HTERT RPE-1 (cell line): Measurements from ENCODE around the gene CCDC190.
"Not testable (repeated sequence)": the region's sequence is repeated elsewhere in the genome, so short reads cannot be mapped to it uniquely, and the experiment has no call there.

Source experiments
- in situ Hi-C: fragments of 300-500 bp; cut with MboI; formaldehyde crosslinking; loops from 4 replicates; pipeline ENCODE4 v1.14.3; 2020; ENCODE audit warnings: low sequenced_read_pairs

The CCDC190 gene

DNA sequence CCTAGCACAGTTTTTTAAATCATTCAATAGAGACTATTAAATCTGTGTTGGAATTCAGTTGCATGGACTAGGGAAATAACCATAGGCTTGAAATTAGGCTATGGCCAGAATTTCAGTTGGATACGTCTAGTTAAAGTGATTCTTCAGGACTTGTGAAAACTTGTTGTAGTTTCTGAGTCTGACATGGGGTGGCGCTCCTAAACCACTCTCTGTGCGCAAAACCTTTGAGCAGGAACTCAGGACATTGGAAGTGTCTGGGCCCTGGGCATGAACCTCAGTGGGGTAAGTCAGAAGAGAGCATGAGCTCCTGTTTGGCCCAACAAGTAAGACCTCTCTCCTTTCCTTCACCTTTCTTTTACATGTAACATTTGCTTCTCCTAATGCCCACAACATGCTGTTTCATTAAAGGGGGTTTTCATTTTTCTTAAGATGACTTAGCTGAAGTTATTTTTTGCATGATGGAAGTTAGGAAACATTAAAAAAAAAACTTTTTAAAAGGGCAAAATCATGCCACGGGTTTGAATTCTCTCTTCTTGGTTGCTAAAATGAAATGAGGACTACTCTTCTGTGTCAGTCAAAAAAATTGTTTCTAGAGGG, 17.1 kb upstream of the CCDC190 start:
- in situ Hi-C loops: no loop called here

DNA sequence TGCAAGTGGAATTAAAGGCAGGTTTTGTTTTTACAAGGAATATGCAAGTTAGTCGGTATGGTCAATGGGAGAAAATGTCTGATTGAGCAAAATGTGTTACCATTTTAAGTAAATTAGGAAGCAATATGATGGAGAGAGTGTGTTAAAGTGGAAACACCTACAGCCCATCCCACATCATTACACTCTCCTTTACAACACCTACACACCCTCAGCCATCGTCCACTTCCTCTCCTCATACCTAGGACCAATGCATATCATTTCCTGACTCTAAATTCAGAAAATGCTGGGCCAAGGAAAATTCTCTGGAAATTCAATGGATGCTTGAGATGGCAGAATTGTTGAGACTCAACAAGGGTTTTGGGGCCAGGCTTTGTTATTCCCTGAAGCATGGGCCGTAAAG, 16.4 kb upstream of the CCDC190 start:
- in situ Hi-C loops: no loop called here

DNA sequence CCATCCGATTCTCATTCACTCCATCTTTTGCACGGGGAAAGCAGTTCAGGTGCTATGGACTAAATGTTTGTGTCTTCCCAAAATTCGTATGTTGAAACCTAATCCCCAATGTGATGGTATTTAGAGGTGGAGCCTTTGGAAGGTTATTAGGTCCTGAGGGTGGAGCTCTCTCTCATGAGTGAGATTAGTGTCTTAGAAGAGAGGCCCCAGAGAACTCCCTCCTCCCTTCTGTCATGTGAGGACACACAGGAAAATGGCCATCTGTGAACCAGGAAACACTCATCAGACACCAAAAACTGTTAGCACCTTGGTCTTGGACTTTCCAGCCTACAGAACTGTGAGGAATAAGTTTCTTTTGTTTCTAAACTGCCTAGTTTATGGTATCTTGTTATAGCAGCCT, 15.8 kb upstream of the CCDC190 start:
- in situ Hi-C loops: no loop called here

DNA sequence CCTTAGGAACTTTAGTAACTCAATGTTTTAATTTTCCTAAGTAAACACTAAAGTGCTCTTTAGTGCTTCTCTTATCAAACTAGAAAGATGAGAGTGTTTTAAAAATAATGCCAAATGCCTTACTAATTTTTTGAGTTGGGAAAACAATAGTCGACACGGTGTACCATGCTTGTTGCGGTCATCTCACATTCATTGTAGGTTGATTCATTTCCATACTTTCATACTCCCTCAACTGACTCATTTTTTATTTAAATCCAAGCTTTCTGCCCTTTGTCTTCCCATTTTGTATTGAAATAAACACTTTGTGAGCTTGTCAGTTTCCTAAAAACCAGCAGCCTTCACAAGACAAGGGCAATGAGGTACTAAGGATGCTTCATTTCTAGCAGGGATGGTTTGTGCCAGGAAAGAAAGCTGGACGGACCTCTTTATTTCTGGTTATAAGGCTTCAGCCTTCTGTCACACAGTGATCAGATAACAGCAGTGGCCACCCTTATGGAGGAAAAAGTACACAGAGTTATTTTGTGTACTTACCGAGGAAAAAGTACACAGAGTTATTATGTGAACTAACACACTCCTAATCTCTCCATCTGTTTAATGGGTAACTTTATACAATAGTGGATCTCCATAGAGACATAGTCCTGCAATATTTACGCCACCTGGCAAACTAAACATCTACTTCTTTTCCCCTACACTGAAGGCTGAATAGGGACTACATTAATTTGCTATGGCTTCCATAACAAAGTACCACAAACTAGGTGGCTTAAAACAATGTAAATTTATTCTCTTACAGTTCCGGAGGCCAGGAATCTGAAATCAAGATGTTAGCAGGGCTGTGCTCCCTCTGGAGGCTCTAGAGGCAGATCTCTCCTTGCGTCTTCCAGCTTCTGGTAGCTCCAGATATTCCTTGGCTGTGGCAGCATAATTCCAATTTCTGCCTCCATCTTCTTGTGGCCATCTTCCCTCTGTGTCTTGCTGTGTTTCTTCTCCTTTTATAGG, 13.0 kb upstream of the CCDC190 start:
- in situ Hi-C loops: no loop called here

DNA sequence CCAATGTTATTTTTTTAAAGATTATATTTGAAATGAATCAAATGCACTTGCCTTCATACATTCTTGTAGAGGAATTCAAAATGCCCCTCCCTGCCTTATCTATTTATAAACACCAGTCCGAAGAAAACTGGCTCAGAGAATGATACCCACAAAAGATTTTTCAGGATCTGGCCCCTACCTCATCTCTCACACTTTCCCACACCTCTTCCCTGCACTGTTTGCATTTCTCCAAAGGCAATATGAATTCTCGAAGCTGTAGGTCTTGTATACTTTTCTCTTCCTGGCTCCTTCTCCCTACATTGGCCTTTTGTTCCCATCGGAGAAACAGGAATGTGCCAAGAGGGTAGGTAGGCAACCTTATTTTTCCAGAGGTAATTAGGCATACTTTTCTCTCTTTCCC, 12.0 kb upstream of the CCDC190 start:
- in situ Hi-C loops: no loop called here

DNA sequence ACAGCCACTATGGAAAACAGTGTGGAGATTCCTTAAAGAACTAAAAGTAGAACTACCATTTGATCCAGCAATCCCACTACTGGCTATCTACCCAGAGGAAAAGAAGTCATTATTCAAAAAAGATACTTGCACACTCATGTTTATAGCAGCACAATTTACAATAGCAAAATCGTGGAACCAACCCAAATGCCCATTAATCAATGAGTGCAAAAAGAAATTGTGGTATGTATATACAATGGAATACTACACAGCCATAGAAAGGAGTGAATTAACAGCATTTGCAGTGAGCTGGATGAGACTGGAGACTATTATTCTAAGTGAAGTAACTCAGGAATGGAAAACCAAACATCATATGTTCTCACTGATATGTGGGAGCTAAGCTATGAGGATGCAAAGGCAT, 10.4 kb upstream of the CCDC190 start:
- in situ Hi-C loops: not testable (repeated sequence)

DNA sequence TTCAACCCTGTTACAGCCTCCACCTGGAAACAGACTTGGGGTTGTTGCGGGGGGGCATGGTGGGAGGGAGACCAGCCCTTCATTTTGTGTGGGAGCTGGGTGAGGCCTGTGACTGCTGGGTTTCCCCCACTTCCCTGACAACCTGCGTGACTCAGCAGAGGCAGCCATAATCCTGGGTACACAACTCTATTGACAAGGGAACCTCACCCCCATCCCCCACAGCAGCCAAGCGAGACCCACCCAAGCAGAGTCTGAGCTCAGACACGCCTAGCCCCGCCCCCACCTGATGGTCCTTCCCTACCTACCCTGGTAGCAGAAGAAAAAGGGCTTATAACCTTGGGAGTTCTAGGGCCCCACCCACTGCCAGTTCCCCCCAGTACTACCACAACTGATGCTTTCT, 8.0 kb upstream of the CCDC190 start:
- in situ Hi-C loops: no loop called here

DNA sequence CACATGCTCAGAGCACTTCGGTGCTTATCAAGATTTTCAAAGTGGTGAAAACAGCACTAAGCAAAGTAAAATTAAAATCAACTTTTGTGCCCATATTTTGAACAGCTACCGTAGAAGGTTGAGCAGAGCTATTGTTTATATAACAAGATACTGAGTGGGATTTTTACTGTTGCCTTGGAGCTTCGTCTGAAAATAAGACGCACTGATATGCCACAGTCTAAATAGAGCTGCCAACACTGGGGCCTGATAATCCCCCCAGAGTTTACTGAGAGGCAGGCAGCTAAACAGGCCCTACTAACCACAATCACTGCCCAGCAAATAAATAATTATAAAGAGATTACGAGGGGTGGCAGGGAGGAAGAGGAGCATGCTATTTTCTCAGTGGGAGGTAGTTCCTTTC, 650 bp upstream of the CCDC190 start:
- in situ Hi-C loops: no loop called here

DNA sequence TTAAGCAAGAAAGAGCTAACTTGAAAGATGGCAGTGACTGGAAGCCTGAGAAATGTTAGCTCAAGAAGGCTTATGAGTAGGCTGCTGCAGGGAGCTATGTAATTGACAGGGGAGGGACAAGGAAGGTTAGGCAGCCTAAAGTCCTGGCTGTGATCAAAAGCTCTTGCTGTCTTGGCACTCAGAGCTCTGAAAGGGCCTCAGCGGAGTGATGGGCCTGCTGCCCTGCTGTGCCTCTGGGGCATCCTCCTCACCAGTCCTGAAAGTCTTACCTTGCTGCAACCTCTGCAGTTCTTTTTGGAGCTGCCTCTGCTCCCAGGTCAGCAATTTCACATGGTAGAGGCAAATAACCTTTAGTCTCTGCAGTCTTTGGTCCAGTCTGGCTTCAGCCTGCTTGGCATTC, 1.8 kb downstream of the CCDC190 start:
- in situ Hi-C loops: no loop called here

DNA sequence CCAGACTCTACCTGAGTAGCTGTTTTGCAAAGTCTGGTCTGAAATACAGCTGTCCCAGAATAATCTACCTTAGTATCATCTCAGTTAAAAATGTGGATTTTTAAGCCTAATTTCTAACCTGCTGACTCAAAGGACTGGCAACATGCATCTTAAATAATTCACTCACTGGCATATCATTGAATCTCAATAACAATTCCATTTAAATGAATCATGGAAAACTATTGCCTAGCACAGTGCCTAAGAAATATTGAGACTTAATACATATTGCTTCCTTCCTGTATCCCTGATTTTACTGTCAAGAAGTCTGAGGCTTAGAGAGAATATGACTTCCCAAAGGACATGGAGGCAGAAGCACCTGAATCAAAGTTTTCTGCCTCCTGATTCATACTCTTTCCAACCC, 3.1 kb downstream of the CCDC190 start:
- in situ Hi-C loops: no loop called here

DNA sequence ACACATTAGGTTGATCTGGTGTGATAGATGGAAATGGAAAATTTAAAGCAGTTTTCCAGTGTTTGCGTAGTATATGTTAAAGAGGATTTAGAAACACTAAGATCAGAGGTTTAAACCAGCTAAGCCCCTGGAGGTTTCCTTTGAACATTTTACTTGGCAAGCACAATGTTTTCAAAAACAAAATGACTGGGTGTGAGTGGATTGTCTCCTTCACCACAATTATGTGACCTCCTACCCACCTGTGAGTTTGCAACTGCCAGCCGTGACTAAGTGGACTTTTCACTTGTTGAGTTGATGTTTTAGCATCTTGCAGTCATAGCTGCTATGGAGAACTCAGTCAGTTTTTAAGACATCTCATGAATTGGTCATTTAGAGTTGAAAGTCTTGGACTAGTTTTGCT, 4.7 kb downstream of the CCDC190 start:
- in situ Hi-C loops: no loop called here

DNA sequence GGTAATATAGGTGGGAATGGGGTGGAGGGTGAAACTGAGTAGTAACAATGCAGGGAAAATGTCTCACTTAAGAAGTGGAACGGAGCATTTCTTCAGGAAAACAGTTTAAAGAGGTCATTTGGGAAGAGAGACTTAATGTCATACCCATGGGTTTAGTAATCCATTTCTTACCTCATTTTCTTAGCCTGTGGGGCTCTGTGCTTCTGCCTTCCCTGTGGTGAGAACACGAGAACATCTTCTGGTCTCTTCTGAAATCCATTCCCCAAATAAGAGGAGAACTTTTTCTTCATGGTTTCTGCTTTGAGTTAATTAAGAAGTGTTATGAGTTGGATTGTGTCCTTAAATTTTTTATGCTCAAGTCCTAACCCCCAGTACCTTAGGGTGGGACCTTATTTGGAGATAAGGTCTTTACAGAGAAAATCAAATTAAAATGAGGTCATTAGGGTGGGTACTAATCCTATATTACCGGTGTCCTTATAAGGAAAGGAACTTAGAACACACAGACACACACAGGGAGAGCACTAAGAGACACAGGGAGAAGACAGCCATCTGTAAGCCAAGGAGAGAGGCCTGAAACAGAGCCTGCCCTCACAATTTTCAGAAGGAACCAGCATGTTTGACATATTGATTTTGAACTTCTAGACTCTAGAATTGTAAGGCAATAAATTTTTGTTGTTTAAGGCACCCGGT, 5.4 kb downstream of the CCDC190 start:
- in situ Hi-C loops: no loop called here

DNA sequence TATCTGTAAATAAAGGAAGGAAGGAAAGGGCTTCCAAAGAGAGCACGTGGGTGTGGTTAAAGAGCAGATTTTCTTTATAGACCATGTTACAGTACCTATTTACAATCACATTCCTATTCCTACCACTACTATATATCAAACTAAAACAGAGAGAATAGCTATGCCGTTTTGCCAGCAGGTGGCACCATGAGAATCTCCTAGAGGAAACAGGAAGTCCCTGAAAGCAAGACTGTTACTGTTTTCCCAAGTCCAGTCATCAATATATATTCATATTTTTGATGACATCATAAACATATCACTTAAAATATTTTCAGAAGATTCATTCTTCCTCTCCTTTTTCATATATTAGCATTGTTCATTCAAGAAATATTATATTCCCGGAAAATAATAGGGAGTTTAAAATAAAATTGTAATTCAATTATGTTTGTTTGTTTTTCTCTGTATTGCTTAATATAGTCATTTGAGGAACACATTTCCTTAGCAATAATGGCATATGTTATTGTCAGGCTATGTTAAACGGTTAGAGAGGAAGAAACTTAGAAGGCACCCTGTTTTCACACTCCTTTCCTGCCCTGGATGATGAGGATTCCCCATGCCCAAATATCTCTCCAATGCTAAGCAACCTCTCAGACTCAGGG, 6.6 kb downstream of the CCDC190 start:
- in situ Hi-C loops: no loop called here

DNA sequence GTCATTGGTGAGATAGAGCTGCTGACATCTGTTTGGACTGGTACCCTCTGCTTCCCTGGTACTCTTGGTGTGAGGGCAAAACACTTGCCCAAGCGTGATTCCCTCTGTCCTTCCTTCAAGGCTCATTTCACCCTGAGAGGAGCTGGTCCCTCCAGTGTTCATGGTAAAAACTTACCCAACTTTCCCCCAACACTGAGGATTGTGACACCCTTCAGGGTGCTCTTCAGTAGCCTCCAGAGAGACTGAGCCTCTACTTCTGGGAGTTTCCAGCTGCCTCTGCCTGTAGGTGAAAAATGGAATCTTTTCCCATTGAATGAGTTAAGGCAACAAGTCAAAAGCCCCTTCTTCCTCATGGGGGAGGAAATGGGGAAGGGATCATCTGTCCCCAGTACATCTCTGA, 9.6 kb downstream of the CCDC190 start:
- in situ Hi-C loops: no loop called here

DNA sequence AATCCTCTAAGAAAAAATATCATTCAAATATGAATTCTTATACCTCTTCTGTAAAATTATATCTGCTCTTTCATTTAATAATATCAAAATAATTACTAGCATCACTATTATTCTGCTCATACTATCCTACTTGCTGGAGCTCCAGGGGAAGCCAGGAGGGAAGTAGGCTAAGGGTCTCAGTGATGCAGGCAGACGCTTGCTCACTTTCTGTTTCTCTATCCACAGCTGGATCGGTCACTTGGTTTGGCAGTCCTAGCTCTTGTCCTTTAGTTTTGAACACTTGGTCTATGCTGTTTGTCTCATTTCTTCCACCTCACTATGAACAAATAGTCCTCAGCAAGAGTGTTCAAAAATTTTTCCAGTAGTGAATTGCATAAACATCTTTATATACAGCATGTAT, 11.3 kb downstream of the CCDC190 start:
- in situ Hi-C loops: no loop called here

DNA sequence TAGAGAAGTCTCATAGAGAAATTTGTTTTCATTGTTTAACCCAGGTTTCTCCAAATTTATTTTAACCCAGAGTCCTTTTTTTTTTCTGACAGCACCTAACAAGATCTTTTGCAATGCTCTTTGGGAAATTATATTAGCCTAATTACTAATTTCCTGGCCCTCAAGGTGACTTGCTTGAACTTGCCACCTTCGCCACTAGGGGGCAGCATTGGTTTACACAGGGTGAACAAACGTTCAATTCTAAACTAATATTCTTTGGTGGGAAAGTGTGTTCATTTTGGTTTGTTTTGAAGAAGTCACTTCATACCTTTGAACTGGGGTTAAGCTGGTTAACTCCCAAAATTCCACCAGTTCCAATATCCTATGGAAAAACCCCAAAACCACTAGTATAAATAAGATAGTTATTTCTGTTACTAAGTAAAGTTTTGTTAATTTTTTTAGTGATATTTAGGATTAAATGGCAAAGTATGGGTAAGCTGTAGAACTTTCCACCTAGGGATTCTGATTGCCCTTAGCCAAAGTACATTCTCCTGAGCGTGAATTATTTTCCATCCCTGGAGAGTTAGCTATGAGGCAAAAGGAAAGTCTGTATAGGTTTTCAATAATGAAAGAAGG, 13.0 kb downstream of the CCDC190 start:
- in situ Hi-C loops: no loop called here

DNA sequence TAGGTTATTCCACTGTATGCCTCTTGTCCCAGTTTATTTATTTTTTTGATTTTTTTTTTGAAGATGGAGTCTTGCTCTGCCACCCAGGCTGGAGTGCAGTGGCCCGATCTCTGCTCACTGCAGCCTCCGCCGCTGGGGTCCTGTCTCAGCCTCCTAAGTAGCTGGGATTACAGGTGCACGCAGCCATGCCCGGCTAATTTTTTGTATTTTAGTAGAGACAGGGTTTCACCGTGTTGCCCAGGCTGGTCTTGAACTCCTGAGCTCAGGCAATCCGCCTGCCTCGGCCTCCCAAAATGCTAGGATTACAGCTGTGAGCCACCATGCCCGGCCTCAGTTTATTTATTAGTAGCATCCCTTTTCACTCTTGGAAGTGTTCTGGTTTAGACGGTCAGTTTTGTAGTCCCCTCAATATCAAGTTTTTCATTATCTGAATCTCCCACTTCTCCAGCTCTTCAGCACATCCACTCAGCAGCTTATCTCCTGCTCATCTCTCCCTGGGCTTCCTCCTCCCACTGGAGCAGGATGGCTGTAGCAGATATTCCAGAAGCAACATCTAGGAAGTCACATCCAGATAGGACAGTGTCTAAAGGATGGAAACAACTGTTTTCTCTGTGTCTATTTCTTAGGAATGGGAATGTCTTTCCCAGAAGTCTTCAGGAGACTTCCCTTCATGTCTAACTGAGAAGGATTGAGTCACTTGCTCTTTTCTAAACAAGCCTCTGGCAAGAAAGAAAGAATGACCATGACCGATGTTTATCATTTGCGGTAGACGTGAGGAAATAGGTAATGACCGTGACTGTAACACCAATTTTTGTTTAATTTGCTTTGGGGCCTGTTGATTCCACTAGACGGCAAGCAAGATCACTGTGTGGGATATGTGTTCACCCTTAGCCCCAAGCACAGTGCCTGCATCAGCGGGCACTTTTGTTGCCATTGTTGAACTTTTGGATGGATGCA, 14.4 kb downstream of the CCDC190 start:
- in situ Hi-C loops: no loop called here

DNA sequence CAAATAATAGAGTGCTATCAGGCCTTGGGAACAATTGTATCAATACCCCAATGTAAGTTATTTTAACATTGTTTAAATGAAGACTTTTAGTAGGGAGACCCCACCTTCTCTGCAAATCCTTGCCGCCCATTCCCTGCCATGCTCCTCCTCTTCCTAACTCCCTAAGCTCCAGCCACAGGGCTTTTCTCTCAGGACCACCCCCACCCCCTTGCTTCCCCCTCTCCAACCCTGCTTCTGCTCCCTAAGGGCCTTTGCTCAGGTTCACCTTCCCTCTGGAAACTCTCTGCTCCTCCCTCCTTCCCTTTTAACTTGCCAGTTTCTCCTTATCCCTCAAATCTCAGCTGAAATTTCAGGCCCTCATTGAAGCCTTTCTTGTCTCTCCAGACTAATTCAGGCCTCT, 16.8 kb downstream of the CCDC190 start:
- in situ Hi-C loops: no loop called here

DNA sequence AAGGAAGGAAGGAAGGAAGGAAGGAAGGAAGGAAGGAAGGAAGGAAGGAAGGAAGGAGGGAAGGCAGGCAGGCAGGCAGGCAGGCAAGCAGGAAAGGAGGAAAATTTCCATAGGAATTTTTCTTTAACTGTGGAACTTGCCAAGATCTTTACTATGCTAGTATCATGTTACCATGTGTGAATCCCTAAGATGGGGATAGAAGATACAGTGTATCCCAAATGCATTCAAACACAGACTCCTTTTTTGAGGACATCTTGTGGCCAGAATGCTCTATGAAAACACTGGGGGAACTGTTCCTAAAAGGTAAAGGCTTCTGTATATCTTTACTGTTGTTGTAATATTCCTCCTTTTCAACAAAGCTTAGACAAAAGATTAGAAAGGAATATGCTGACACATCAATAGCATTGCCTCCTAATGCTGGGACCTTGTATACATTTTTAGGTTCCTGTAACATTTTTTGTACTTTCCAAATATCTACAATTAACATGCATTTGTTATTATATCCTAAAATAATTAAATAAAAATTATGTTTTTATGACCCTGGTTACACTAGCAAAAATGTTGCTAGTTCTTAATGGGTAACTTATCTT, 20.6 kb downstream of the CCDC190 start:
- in situ Hi-C loops: no loop called here
